ENCODE data around the gene RAB10. TPM values are rescaled to one million over a fixed set of nuclear protein-coding genes. Genes with fewer than 3 reads are reported as not detected.
"Not testable (repeated sequence)": the region's sequence is repeated elsewhere in the genome, so short reads cannot be mapped to it uniquely, and the experiment has no call there.

Gene RAB10
- total and polyA plus RNA-seq, 2 experiments from 2014 or later = 102 to 143 TPM

- H3K79me2 ChIP-seq (replicated peaks; ENCODE audit: insufficient read depth); H3K27ac ChIP-seq (ENCODE audit: low read depth); H3F3A ChIP-seq (replicated peaks; ENCODE audit: low read depth); H3K27me3 ChIP-seq (ENCODE audit: insufficient read depth); DNase-seq (ENCODE audit: low spot score); H3K36me3 Mint-ChIP-seq (ENCODE audit: low read depth); H3K9me3 Mint-ChIP-seq; H3K4me2 ChIP-seq; H3K36me3 ChIP-seq (ENCODE audit: insufficient read depth); H3K9me2 ChIP-seq (ENCODE audit: insufficient read depth); H3K4me3 ChIP-seq; ATAC-seq; H3K4me1 ChIP-seq (ENCODE audit: insufficient read depth); H3K4me1 Mint-ChIP-seq; H3K4me3 Mint-ChIP-seq; H4K20me1 ChIP-seq (replicated peaks; ENCODE audit: insufficient read depth): not testable (repeated sequence)
- Mint-ChIP-seq H3K27ac (peak overlapping the region; percentile 60; the same call in 1 of the 2 replicates), H3K27me3 (ENCODE audit: insufficient read depth, low read depth, poor library complexity) (peaks cover 11% of the 10 kb centered on the region)
- peak overlapping the region; percentile 66; the same call in 1 of the 2 replicates for H2AFZ ChIP-seq
These were observed 34.5 kb upstream of the RAB10 start for GRCh38 chr2:25999406-25999805.

GRCh38 chr2:26000561-26001082 is 33.3 kb upstream of the RAB10 start:
- Histone ChIP-seq H3K27ac (ENCODE audit: low read depth) (no peak overlapping the region), H4K20me1 (replicated peaks; ENCODE audit: insufficient read depth) (no peaks in the 10 kb centered on the region), H3K9me2 (ENCODE audit: insufficient read depth) (no peaks in the 10 kb centered on the region), H3K4me1 (ENCODE audit: insufficient read depth) (no peaks in the 10 kb centered on the region; the same call in 1 of the 2 replicates), H3K4me2 (no peak overlapping the region), H2AFZ (0 out of 2 replicates have a peak overlapping the region, but pooled peaks have one; percentile 69), H3K27me3 (ENCODE audit: insufficient read depth) (no peaks in the 10 kb centered on the region), H3F3A (replicated peaks; ENCODE audit: low read depth) (no peaks in the 10 kb centered on the region), H3K36me3 (ENCODE audit: insufficient read depth) (no peaks in the 10 kb centered on the region), H3K4me3 (no peak overlapping the region), H3K79me2 (replicated peaks; ENCODE audit: insufficient read depth) (no peaks in the 10 kb centered on the region)
- no peaks in the 10 kb centered on the region for H3K36me3 Mint-ChIP-seq (ENCODE audit: low read depth)
- no peaks in the 10 kb centered on the region; the same call in 2 of the 3 replicates for H3K9me3 Mint-ChIP-seq
- peaks cover 11% of the 10 kb centered on the region for H3K27me3 Mint-ChIP-seq (ENCODE audit: insufficient read depth, low read depth, poor library complexity)
- no peak overlapping the region for H3K27ac Mint-ChIP-seq
- DNase-seq (ENCODE audit: low spot score) (no peak), ATAC-seq (no peak)
- H3K4me1 Mint-ChIP-seq = peaks cover 6% of the 10 kb centered on the region
- no peak overlapping the region for H3K4me3 Mint-ChIP-seq
- TF ChIP-seq CREB1 (CRISPR knock-in tag; IDR thresholded peaks at IDR 0.05; ENCODE audit: low read depth) (no peak), EZH2phosphoT487 (IDR thresholded peaks at IDR 0.05; ENCODE audit: unreplicated experiment) (no peak), ZNF114 (CRISPR knock-in tag; IDR thresholded peaks at IDR 0.05) (no peak), POLR2AphosphoS5 (IDR thresholded peaks at IDR 0.05; ENCODE audit: low read depth) (no peak), JUNB (IDR thresholded peaks at IDR 0.05; ENCODE audit: unreplicated experiment) (no peak), EZH2 (IDR thresholded peaks at IDR 0.05; ENCODE audit: low read depth, unreplicated experiment) (no peak), ETS1 (IDR thresholded peaks at IDR 0.05) (no peak), NANOG (IDR thresholded peaks at IDR 0.05; ENCODE audit: borderline replicate concordance) (no peak), STAT1 (IDR thresholded peaks at IDR 0.05; ENCODE audit: unreplicated experiment) (no peak), ZNF462 (CRISPR knock-in tag; IDR thresholded peaks at IDR 0.05) (no peak), CTCF (conservative IDR thresholded peaks at IDR 0.05; ENCODE audit: low read depth in 2 of 2) (no peak)

Measured in GM23338 (cell line).